Gastrocnemius medialis (tissue), 4 donors: Measurements from ENCODE around the gene PDE6A. TPM values are rescaled to one million over a fixed set of nuclear protein-coding genes. Genes with fewer than 3 reads are reported as not detected.
"Not testable (repeated sequence)": the region's sequence is repeated elsewhere in the genome, so short reads cannot be mapped to it uniquely, and the experiment has no call there.

Experiments
- ATAC-seq, 2 donors: fragments of 150-250 bp; one replicate each; pipeline ENCODE4 v1.9.1; 2016
- DNase-seq, 2 donors: peaks; one replicate each; pipeline ENCODE4 v3.0.0-alpha.2; 2019
- H3K27ac ChIP-seq, 4 donors: fragments of 200-600 bp; sonication (generic); 1 replicate in 1 of 4; 2 replicates in 3 of 4; pipeline ENCODE4 v1.5.1; 2016 to 2018; ENCODE audit warnings: mild to moderate bottlenecking in 2 of 4, moderate library complexity in 1 of 4
- H3K27me3 ChIP-seq, 3 donors: fragments of 200-600 bp; sonication (generic) in 2 of 3; 1 replicate in 1 of 3; 2 replicates in 2 of 3; pipeline versions ENCODE4 v1.5.1 to v1.6.0; 2016 to 2019; ENCODE audit warnings: mild to moderate bottlenecking in 1 of 3, moderate library complexity in 1 of 3
- H3K36me3 ChIP-seq, 2 donors: fragments of 200-600 bp; sonication (generic) in 1 of 2; one replicate each; pipeline ENCODE4 v1.5.1; 2017 to 2018
- H3K4me1 ChIP-seq, 2 donors: fragments of 200-600 bp; sonication (generic) in 1 of 2; one replicate each; pipeline ENCODE4 v1.5.1; 2016 to 2017; ENCODE audit warnings: mild to moderate bottlenecking in 2 of 2
- H3K4me3 ChIP-seq, 4 donors: fragments of 200-600 bp; sonication (generic) in 3 of 4; 1 replicate in 1 of 4; 2 replicates in 3 of 4; pipeline ENCODE4 v1.5.1; 2016 to 2019; ENCODE audit warnings: mild to moderate bottlenecking in 2 of 4
- H3K9me3 ChIP-seq, 3 donors: fragments of 200-600 bp; sonication (generic) in 2 of 3; 1 replicate in 1 of 3; 2 replicates in 2 of 3; pipeline ENCODE4 v1.5.1; 2016 to 2019
- POLR2A ChIP-seq, 2 donors: fragments of 450-650 bp; IDR thresholded peaks; one replicate each; pipeline ENCODE4 v1.6.1; 2017; ENCODE audit warnings: antibody characterized with exemption in 2 of 2, mild to moderate bottlenecking in 2 of 2, moderate library complexity in 2 of 2
- in situ Hi-C, 4 donors: fragments of 200-750 bp; cut with MboI; loops; one replicate each; pipeline versions ENCODE4 v1.15.0 to v1.8.0; 2017; ENCODE audit warnings: low sequenced_read_pairs in 4 of 4
- intact Hi-C: fragments of 100-400 bp; cut with DNase I; formaldehyde crosslinking; loops from one replicate; pipeline ENCODE4 v1.15.1; 2023; ENCODE audit warnings: low total_unique reads
- total RNA-seq, 4 donors: library from RNA; depleted of rRNA; stranded (reverse); fragments of >200 nt; gene quantifications; one replicate each; pipeline versions ENCODE4 v1.1.0 to v1.2.3, GENCODE V29; 2016
- TF ChIP-seq, protein P1 (sequence below), 5 experiments: fragments of 450-650 bp in 3 of 5; fragments of 200-600 bp in 2 of 5; sonication (generic) in 2 of 5; IDR thresholded peaks in 4 of 5; conservative IDR thresholded peaks in 1 of 5; 1 replicate in 4 of 5; 2 replicates in 1 of 5; pipeline ENCODE4 v1.5.1; 2016 to 2019; ENCODE audit warnings: antibody characterized with exemption in 5 of 5, mild to moderate bottlenecking in 3 of 5, moderate library complexity in 3 of 5

PDE6A gene
- total RNA-seq, 4 donors from 2014 or later, result not detected

DNA sequence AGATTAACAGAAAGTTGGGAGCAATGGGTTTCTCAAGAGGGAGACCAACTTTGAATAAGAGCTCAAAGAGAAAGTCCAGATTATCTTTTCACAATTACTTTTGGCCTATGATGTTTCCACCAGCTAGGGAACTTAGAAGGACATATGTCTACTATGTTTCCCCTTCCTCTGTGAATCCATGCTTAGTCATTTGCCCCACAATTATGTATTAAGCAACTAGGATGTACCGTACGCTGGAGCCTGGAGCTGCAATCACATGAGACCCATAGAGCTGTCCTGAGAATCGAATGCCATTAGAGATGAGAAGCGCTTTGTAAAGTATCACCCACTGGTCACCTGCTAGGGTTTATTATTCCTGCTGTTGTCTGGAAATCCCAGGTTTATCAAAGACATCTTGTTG is 78.8 kb downstream of the PDE6A start:
- no peak for DNase-seq
- H3K4me1 ChIP-seq, result no peaks in the 10 kb centered on the region
- no peak for ATAC-seq
- no peak overlapping the region for H3K4me3 ChIP-seq
- H3K9me3 ChIP-seq, result no peaks in the 10 kb centered on the region
- in situ Hi-C loops (no loop called here), intact Hi-C loops (no loop called here)
- H3K27me3 ChIP-seq, result no peaks in the 10 kb centered on the region
- H3K27ac ChIP-seq, result no peak overlapping the region
- no peaks in the 10 kb centered on the region for H3K36me3 ChIP-seq
- TF ChIP-seq POLR2A (IDR thresholded peaks at IDR 0.05), result no peak
- TF ChIP-seq, protein P1, sequence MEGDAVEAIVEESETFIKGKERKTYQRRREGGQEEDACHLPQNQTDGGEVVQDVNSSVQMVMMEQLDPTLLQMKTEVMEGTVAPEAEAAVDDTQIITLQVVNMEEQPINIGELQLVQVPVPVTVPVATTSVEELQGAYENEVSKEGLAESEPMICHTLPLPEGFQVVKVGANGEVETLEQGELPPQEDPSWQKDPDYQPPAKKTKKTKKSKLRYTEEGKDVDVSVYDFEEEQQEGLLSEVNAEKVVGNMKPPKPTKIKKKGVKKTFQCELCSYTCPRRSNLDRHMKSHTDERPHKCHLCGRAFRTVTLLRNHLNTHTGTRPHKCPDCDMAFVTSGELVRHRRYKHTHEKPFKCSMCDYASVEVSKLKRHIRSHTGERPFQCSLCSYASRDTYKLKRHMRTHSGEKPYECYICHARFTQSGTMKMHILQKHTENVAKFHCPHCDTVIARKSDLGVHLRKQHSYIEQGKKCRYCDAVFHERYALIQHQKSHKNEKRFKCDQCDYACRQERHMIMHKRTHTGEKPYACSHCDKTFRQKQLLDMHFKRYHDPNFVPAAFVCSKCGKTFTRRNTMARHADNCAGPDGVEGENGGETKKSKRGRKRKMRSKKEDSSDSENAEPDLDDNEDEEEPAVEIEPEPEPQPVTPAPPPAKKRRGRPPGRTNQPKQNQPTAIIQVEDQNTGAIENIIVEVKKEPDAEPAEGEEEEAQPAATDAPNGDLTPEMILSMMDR (IDR thresholded peaks at IDR 0.05 in 4 of 5, conservative IDR thresholded peaks at IDR 0.05 in 1 of 5), result no peak

DNA sequence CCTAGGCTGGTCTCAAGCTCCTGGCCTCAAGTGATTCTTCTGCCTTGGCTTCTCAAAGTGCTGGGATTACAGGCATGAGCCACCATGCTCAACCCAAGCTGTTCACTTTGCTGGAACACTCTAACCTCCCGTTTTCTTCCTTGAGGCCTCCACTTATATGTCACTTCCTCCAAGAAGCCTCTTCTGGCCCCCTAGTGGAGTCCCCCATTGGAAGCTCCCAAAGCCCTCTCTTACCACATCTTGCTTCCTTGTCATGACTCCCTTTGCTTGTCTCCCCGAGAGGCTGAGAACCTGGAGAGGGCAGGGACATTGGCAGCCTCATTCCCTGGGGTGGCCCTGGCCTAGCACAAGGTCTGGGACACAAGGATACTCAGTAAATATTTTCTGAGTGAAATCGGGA is 80.8 kb downstream of the PDE6A start:
- H3K36me3 ChIP-seq, result no peaks in the 10 kb centered on the region
- no peak for ATAC-seq
- DNase-seq, result no peak
- no peaks in the 10 kb centered on the region for H3K4me1 ChIP-seq
- no peaks in the 10 kb centered on the region for H3K27me3 ChIP-seq
- no peak for TF ChIP-seq POLR2A (IDR thresholded peaks at IDR 0.05)
- TF ChIP-seq, protein P1 (IDR thresholded peaks at IDR 0.05 in 4 of 5, conservative IDR thresholded peaks at IDR 0.05 in 1 of 5), result no peak
- intact Hi-C loops, result no loop called here
- H3K27ac ChIP-seq, result no peak overlapping the region
- H3K4me3 ChIP-seq, result no peak overlapping the region
- H3K9me3 ChIP-seq, result no peaks in the 10 kb centered on the region
- in situ Hi-C loops, result no loop called here

DNA sequence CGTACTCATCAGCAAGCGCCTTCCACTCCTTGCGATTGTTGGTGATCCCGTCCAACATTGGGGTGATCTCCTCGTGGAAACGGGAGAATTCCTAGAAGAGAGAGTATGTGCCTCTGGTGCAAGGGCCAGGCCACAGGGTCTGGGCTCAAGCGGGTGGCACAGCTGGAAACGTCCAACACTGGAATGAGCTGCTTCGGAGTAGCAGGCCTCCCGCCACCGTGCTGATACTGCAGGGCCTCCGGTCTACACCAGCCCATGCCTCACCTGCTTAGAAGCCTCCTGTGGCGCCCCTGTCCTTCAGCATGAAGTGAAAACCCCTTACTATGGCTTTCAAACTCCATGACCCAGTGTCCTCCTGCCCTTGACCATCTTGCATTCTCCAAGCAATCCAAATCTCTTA is 81.4 kb downstream of the PDE6A start:
- H3K4me3 ChIP-seq, result no peak overlapping the region
- intact Hi-C loops, result no loop called here
- H3K4me1 ChIP-seq, result peaks cover 3 to 4% of the 10 kb centered on the region in 2 donors
- no peak for TF ChIP-seq POLR2A (IDR thresholded peaks at IDR 0.05)
- in situ Hi-C loops, result no loop called here
- no peak for DNase-seq
- H3K27ac ChIP-seq, result no peak overlapping the region
- H3K36me3 ChIP-seq, result no peaks in the 10 kb centered on the region
- no peaks in the 10 kb centered on the region for H3K27me3 ChIP-seq
- no peaks in the 10 kb centered on the region for H3K9me3 ChIP-seq
- ATAC-seq, result no peak

DNA sequence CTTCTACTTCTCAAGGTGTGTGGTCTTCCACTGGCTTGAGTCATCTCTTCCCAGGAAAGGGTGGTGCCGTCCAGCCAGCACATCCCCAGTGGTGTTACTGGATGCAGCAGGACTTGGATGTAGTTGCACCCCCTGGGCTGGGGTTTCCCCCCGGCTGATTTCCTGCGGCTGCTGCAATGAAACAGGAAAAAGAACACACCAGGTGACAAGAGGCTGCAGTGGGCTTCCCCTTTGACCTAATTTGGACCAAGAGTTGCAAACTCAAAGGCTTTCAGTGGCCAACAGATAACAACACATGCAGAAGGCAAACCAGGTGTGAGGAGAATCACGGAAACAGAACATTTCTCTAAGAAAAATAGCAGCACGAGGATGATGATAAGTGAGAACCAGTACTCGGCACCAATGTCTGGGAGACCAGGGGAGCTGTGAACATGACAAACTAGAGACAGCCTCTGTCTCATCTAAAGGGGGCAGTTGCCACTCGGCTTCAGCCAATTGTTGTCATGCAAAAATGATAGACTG is 83.7 kb downstream of the PDE6A start:
- Histone ChIP-seq H3K36me3 (no peaks in the 10 kb centered on the region), H3K4me1 (peaks cover 22 to 25% of the 10 kb centered on the region in 2 donors), H3K4me3 (no peak overlapping the region), H3K9me3 (no peaks in the 10 kb centered on the region), H3K27ac (no peak overlapping the region), H3K27me3 (no peaks in the 10 kb centered on the region)
- intact Hi-C loops (no loop called here), in situ Hi-C loops (no loop called here)
- DNase-seq, result no peak
- TF ChIP-seq, protein P1 (IDR thresholded peaks at IDR 0.05 in 4 of 5, conservative IDR thresholded peaks at IDR 0.05 in 1 of 5), result no peak
- TF ChIP-seq POLR2A (IDR thresholded peaks at IDR 0.05), result no peak
- ATAC-seq, result no peak

DNA sequence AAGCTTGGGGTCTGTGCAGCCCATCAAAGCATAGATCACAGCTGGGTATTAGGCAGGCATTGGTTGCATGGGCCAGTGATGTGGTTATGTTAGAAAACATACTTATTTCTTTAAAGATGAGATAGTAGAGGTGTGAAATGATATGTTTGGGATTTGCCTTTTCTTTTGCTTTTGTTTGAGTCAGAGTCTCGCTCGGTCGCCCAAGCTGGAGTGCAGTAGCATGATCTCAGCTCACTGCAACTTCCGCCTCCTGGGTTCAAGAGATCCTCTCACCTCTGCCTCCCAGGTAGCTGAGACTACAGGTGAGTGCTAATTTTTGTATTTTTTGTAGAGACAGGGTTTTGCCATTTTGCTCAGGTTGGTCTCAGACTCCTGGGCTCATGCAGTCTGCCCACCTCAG is 84.8 kb downstream of the PDE6A start:
- Histone ChIP-seq H3K36me3 (no peaks in the 10 kb centered on the region), H3K9me3 (no peaks in the 10 kb centered on the region), H3K27ac (no peak overlapping the region), H3K4me3 (no peak overlapping the region), H3K4me1 (peaks cover 22 to 25% of the 10 kb centered on the region in 2 donors), H3K27me3 (no peaks in the 10 kb centered on the region)
- ATAC-seq, result no peak
- TF ChIP-seq, protein P1 (IDR thresholded peaks at IDR 0.05 in 4 of 5, conservative IDR thresholded peaks at IDR 0.05 in 1 of 5), result no peak
- intact Hi-C loops, result loop anchor here (5.0 kb wide), 2 partner anchors 58 to 103 kb away; partner anchors contain the start of gene SLC26A2
- no peak for DNase-seq
- in situ Hi-C loops, result loop anchor here in 2 of 4 donors (10.0 kb wide), 1 partner anchor 225 kb away; no protein-coding TSS in a partner anchor

DNA sequence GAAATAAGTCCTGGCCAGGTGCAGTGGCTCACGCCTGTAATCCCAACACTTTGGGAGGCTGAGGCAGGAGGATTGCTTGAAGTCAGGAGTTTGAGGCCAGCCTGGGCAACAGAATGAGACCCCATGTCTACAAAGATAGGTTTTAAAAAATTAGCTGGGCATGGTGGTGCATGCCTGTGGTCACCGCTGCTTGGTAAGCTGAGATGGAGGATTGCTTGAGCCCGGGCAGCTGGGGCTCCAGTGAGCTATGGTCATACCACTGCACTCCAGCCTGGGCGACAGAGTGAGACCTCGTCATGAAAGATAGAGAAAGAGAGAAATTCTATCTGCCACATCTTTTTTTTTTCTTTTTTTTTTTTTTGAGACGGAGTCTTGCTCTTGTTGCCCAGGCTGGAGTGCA is 86.1 kb downstream of the PDE6A start:
- intact Hi-C loops (loop anchor here (5.0 kb wide), 2 partner anchors 59 to 104 kb away; partner anchors contain the start of gene SLC26A2), in situ Hi-C loops (loop anchor here in 2 of 4 donors (10.0 kb wide), 1 partner anchor 224 kb away; no protein-coding TSS in a partner anchor)
- not testable (repeated sequence) for H3K27me3 ChIP-seq, H3K9me3 ChIP-seq, H3K4me3 ChIP-seq, H3K36me3 ChIP-seq
- DNase-seq (peak in 1 of 2 donors; percentile 64), ATAC-seq (peak in 1 of 2 donors; percentile 20)
- H3K4me1 ChIP-seq, result peaks cover 24 to 25% of the 10 kb centered on the region in 2 donors
- peak overlapping the region; percentile 91 to 95 (median 92) for H3K27ac ChIP-seq
